GM21723 (cell line): Measurements from ENCODE around the gene MAPK8IP1.

Experiments
- ATAC-seq: cut with Tn5 transposase; IDR thresholded peaks from one replicate; pipeline ENCODE4 v1.9.1; 2021; ENCODE audit warnings: mild to moderate bottlenecking, moderate library complexity; ENCODE audit not compliant: unreplicated experiment

MAPK8IP1 gene

DNA sequence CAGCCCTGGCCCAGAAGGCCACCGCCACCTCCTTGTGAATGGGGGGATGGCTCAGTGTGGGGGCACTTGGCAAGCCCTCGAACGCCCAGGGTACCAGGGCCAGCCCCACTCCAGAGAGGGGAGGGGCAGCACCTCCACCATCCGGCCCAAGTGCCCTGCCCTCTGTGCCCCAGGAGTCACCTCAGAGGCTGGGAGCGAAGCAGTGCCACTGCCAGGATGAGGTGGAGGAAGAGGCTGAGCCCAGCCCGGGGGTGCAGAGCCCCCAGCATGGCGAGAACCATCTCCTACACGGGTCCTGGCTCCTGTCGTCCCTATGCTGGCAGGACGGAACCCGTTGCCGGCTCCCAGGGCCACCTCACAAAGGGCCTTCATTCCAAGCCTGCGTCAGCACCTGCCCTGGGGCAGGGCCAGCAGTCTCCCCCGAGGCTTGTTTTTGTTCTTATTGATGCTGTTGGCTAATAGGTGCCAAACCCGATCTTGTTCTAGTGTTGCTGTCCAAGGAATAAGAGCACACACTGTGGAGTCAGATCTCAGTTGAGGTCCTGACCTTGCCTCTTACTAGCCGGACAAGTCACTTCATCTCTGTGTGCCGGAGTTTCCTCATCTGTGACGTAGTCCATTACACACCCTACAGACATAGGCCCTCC lies 21.6 kb downstream of the MAPK8IP1 start, which contains the start of gene FREY1:
FREY1 (minus strand) TSS at position 307 of the 647 bp plus-strand sequence; CDS start at position 281, 26 bp downstream.
- no peak for ATAC-seq

GRCh38 chr11:45907911-45908370 lies 22.5 kb downstream of the MAPK8IP1 start:
- ATAC-seq, result no peak

DNA sequence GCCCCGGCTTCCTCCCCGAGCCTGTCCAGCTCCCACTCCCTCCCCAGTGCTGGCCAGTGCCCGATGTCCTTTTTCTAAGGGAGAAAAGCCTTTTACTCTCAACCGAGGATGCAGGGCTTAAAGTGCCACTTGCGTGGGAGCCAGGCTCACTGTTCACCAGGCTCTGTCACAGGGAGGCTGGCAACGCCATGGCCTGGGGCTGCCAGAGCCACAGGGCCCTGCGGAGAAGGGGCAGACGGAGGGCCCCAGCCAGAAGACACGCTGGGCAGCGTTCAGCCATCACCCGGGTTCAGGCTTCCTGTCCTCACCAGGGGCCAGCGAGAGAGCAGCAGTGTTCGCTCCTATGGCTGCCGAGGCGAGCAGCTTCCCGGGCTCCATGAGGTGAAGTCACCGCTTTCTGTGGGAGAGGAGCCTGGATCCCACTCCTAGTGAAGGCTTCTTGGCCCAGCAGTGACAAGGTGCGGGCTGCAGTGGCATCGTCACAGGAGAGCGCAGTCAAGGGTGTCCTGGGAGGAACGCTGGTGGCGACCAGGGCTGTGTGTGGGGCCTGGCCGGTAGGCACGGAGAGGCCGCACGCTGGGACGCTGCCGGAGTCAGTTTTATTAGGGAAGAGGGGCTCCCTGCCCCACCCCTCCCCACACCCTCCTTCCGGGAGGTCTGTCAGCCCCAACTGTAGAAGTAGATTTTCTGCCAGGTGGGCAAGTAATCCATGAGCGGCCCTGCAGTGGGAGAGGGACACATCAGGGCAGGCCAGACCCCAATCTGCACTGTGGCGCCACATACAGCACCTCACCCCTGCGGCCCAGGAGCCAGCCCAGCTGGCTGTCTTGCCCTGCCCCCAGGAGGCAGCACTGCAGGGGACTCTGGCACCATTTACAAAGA lies 24.4 kb downstream of the MAPK8IP1 start:
- ATAC-seq, result no peak

- ATAC-seq, result no peak
Measured at GRCh38 chr11:45910623-45911022, 25.2 kb downstream of the MAPK8IP1 start.

- ATAC-seq, result no peak
Measured at GRCh38 chr11:45913514-45913913, 28.1 kb downstream of the MAPK8IP1 start.

DNA sequence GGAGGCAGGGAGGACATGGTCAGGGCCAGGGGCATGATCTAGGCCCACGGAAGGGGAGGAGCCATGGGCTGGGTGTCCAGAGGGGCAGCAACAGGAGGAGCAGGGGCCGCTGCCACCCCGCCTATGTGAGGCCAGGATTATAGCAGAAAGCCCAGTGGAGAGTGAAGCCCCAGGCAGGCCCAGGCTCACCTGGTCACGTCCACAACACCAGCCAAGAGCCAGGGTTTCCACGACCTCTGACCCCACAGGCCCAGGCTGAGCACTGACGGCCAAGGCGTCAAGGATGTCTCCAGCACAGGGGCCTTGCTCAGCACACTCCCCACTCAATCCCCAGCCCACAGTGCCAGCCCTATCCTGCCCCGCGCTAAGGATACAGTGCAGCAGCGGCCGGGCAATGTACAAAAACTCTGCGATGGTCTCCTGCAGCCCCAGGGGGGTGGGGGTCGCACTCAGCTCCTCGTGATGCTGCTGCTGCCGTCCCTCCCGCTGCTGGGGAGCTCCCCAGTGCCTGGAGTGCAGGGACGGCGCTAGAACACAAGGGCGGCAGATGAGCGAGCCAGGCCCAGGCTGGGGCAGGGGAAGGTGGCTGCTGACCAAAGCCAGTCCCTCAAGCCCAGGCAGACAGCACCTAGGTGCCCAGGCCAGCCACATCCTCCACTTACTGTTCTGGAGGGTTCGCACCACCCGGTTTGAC lies 28.6 kb downstream of the MAPK8IP1 start:
- ATAC-seq, result no peak

- ATAC-seq, result no peak
Measured at GRCh38 chr11:45915446-45915845, 30.0 kb downstream of the MAPK8IP1 start.

GRCh38 chr11:45917286-45917622 lies 31.8 kb downstream of the MAPK8IP1 start:
- peak; percentile 3 for ATAC-seq

DNA sequence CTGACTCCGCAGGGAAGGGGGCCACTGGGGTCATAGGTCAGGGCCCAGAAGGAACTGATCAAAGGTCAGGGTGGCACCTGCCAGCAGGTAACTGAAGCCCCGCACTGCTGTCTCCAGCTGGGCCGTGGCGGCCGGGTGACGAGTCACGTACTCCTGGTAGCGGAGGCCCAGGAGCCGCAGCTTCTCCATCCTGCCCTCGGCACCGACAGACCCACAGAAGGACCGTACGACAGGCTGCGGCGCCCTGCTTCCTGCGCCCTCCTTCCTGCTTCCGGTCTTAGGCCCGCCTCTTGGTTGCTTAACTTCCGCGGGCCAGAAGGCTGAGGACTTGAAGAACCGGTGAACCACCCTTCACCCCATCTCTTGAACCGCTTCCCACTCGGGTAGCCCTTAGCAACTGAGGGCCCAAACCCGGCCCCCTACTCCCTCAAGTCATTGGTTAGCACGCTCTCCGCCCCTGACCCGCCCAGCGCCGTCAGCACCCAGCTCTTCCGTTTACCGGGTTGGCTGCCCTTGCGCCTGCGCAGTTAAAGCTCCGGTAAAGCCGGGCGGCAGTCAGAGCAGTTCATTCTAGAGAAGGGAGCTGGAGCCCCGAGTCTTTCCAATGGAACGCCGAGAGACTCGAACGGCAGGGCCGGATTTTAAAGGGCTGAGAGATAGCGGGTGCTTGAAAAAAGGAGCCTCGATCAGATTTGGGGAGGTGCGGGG lies 32.3 kb downstream of the MAPK8IP1 start, which contains the start of gene PEX16:
PEX16 (minus strand) TSS at position 255 of the 708 bp plus-strand sequence; CDS start at position 189, 66 bp downstream.
- ATAC-seq, result peak; percentile 89

- peak; percentile 37 for ATAC-seq
Measured at GRCh38 chr11:45918331-45918941, 33.0 kb downstream of the MAPK8IP1 start.

GRCh38 chr11:45918962-45919675 lies 33.7 kb downstream of the MAPK8IP1 start:
- no peak for ATAC-seq

- no peak for ATAC-seq
Measured at GRCh38 chr11:45919806-45920530, 34.5 kb downstream of the MAPK8IP1 start.

- ATAC-seq, result no peak
Measured at GRCh38 chr11:45920531-45921477, 35.4 kb downstream of the MAPK8IP1 start.

- ATAC-seq, result no peak
Measured at GRCh38 chr11:45921561-45922424, 36.3 kb downstream of the MAPK8IP1 start.

DNA sequence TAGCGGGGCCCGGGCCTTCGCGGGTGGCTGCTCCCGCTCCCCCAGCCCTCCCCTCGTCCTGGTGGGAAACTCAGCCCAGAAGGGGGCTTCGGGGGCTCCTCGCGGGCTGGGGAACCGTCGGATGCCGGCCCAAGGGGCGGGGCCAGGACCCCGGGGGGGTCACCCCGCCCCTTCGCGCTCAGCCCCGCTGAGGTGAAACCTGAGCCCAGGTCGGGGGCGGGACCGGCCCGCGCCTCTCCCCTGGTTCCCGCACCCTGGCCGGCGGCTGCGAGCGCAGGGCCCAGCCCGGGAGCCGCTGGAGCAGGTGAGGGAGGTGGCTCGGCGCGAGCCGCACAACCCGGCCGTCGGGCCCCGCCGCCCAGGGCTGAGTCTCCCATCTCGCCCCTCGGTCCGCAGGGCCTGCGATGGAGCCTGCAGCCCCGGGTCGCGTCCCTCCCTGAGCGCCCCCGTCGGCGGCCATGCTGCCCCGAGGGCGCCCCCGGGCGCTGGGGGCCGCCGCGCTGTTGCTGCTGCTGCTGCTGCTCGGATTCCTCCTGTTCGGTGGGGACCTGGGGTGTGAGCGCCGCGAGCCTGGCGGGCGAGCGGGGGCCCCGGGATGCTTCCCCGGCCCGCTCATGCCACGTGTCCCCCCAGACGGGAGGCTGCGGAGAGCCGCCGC lies 37.1 kb downstream of the MAPK8IP1 start, which contains the start of gene LARGE2:
LARGE2 (plus strand) TSS at position 232 of the 658 bp plus-strand sequence; CDS start at position 459, 227 bp downstream.
- no peak for ATAC-seq
